ENCODE measurements around the gene CHCT1.
A peak's percentile ranks its signal among the peaks of the same experiment; 100 is the strongest.

Gene CHCT1

DNA sequence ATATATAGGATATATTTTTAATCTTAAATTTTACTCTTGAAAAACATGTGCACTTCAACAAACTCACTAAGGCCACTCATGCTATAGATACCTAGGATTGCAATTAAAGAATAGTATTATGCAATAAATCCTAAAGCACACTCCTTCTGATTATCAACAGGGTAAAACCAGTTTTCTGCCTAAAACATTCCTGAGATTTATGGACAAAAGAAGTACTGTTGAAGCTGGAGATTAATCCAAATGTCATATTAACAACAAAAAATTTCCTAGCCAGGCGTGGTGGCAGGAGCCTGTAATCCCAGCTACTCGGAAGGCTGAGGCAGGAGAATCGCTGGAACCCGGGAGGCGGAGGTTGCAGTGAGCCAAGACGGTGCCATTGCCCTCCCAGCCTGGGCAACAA lies 21.4 kb downstream of the CHCT1 start:
- DNase-seq = no peak

DNA sequence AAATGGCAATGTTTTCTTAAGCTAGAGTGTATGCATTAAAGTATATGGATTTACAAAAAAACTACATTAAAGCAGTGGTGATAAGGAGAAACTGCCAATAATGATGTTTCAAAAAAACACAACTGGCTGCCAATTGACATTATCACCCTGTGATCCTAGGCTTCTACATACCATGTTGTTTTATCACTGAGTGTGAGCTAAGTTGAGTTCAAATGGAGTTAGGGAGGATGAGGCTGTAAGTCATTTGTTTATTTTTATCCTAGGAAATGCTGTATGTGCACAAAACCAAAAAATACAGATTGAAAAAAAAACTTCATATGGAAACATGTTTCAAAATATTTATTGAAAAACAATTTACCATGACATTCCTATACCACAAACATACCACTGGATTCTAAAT lies 22.9 kb downstream of the CHCT1 start:
- no peak for DNase-seq

DNA sequence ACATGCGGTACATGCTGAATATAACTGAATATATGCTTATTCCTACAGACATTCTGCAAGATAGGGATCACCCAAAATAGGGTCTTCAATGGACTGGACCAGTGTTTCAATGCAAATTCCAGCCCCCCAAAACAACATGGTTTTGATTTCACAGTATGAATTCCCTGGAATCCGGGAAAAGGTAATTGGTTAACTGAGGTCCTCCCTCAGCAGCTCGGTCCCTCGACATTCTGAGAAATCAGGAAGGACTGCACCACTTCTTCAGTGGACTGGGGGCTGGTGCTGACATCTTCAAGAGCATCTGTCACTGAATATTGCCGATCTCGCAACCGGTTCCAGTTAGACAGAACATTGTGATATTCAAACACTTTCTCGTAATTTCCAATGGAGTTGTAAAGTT lies 25.1 kb downstream of the CHCT1 start:
- DNase-seq = no peak

DNA sequence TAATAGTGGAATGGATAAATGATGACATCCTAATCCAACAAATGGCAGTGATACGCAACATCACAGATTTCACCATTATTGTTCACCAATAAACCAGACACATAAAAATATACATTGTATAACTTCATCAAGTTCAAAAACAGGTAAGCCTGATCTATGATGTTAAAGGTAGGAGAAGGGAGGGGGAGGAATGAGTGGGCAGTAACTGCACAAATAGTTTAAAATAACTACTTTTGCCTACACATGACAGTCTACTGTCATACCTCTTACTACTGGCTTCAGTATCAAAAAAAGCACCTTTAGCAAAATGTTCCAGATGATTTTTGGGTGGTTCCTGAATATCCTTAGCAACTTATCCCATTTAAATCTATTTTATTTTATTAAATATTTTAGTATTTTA lies 28.8 kb downstream of the CHCT1 start:
- DNase-seq = no peak

DNA sequence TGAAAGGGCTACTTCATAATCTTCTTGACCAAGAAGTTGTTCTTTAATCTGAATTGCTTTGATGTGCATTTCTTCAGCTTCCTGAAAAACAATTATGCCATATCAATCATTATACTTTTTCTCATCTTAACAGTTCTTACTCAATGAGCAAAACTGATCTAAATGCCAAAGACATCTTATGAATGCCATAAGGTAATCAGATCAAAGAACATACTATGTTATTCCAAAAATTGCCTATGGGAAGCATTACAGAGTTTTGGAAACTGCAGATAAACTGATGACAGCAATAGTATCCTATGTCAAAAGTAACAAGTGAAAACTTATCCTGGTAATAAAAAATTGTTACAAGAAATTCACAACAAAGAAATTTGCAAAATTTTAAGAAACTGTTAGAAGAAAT lies 29.7 kb downstream of the CHCT1 start:
- DNase-seq = no peak

DNA sequence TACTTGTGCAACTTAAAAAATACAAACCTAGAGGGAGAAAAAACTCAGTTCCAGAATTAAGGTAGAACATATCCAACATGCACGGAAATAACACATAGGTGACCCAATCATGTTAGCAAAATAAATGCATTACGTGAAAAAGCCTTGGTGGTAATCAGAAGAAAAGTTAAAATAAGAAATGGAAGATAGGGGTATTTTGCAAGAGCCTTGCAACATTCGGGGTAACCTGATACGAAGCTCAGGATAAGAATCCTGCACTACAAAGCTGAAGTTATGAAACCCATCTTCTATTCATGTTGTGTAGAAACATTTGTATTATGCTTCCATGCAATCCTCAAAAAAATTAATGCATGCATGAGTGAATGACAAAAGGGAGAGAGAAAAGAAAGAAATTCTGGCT lies 33.1 kb downstream of the CHCT1 start:
- no peak for DNase-seq

DNA sequence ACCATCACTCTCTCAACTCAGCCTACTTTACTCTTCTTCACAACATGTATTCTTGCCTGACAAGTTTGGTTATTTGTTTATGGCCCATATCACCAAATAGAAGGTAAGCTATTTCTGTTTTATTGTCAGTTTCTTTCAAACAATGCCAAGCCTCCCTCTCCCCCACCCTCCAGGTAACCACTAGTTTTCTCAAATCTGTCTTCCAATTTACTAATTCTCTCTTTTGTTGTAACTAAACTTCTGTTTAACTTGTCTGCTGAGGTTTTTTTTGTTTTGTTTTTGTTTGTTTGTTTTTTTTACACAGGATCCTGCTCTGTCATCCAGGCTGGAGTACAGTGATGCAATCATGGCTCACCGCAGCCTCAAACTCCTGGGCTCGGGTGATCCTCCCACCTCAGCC lies 34.9 kb downstream of the CHCT1 start:
- no peak for DNase-seq

DNA sequence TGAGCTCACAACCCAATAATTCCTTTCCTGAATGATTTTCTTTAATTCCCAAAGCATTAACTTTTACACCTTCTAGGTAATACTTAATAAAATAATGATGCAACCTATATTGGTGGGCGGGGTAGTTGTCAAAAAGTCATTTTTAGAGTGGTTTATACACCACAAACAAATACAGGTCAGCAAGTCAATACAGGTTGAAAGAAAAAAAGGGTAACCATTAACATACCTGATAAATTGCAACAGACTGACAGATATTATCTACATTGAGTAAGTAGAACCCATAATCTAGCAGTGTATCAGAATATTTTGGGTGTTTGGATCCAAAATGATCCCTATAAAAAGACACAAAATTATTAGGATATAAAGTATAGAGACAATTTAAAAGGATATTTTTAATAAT lies 39.3 kb downstream of the CHCT1 start:
- no peak for DNase-seq

DNA sequence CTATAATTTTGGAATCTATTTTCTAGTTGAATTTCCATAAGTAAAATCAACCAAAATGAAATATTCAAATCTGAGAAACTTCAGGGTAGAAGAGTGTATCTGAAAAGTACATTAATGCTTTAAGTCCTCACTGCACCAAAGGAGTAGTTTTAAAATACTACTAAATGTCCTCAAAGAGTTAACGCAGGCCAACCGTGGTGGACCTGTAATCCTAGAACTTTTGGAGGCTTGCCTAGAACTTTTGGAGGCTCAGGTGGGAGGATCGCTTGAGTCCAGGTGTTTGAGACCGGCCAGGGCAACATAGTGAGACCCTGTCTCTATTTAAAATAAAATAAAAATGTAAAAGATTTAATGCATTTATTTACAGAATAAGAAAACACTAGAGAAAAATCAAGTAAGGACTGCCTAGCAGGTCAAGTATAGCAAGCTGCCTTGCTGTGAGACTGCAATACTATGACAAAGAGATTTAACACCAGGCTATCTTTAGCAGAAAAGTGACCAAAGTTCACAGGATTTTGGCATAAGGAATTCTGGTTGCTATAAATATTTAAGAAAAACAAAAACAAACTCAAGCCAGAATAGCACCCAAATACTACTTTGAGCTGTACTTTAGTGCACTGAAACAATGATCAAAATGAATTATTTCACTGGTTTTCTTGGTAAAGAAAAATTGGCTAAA lies 41.0 kb downstream of the CHCT1 start:
- no peak for DNase-seq

DNA sequence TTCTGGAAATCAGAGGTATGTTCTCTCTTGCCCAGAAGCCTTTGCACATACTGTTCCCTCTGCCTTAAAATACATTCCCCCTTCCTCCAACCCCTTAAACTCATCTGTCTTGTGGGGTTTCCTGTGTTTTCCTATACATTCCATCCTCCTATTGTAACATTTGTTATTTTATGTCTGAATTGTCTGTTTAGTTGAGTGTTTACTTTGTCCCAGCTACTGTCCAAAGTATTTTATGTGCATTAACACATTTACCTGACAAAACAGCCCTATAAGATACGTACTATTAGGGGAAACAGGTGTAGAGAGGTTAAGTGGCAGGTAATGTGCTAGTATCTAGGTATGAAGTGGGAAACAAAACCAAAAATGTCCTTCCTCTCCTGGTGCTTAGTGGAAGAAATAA lies 42.1 kb downstream of the CHCT1 start:
- no peak for DNase-seq

DNA sequence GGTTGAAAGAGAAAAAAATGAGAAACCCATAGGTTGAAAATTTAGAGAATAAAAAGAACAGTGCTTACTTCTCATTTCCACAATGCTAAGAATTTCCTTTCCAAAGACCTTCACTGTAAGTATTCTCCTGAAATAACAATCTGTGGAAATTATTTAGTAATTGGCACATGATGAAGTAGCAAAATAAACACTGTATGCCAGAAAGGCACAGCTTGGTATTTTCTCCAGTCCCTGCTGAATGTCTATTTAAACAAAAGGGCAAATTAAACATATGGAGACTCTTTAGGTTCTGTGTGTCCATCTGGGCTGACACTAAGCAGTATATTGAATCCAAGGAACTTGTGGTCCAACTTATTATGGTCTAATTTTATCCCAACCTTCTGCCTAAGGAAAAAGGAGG lies 46.1 kb downstream of the CHCT1 start:
- peak; percentile 0 for DNase-seq

DNA sequence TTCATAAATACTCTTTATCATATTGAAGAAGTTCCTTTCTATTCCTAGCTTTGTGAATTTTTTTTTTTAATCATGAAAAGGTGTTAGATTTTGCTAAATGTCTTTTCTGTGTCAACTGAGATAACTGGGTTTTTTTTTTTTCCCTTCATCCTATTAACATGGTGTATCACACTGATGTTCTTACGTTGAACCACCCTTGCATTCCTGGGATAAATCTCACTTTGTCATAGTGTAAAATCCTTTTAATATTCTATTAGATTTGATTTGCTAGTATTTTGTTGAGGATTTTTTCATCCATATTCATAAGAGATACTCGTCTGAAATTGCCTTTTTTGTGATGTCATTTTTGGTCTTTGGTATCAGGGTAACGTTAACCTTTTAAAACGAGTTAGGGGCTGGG lies 49.2 kb downstream of the CHCT1 start:
- DNase-seq = no peak

DNA sequence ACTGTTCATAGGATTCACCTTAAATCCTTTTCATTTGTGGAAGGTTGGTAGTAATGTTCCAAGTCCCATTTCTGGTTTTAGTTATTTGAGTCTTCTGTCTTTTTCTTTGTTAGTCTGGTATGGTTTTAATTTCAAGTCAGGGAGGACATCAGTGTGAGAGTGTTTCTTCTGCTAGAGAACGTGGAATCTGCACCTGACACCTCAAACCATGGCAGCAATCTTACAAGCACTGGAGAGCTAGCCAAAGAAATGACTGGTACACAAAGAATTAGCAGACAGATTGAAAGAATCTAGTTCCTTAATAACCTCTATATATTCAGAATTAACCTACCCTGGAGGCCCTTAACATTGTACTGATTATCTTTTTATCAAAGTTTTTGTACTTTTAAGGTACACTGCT lies 50.2 kb downstream of the CHCT1 start:
- DNase-seq = no peak

DNA sequence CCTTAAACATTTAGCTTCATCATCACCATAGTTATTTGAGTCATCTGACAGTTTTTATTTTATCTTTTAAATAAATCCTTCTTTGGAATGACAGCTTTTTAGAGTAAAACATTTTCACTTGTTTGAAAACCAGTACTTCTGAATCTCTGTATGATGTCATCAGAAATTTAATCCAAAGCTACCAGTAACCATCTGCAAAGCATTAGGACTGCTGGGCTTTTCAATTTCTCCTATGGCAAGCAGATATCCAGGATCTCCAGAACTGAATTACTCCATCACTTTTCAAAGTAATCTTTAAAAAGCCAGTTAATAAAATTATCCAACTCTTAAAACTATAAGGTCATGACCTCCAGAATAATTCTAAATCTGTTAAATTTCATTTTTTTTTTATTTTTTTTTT lies 51.5 kb downstream of the CHCT1 start:
- no peak for DNase-seq

Data from NCI-H146 (cell line).